Ishikawa (cell line): Measurements from ENCODE around the gene KRT24.

Experiments used
- RAD21 ChIP-seq: IDR thresholded peaks from 2 replicates; pipeline ENCODE4 v1.6.1; 2012; ENCODE audit warnings: low read depth
- TF ChIP-seq, protein P1 (sequence below): IDR thresholded peaks from 2 replicates; pipeline ENCODE4 v1.6.1; 2012; ENCODE audit warnings: low read depth, mild to moderate bottlenecking
- TF ChIP-seq, protein P2 (sequence below): IDR thresholded peaks from 2 replicates; pipeline ENCODE4 v1.6.1; 2012

- TF ChIP-seq, protein P1, sequence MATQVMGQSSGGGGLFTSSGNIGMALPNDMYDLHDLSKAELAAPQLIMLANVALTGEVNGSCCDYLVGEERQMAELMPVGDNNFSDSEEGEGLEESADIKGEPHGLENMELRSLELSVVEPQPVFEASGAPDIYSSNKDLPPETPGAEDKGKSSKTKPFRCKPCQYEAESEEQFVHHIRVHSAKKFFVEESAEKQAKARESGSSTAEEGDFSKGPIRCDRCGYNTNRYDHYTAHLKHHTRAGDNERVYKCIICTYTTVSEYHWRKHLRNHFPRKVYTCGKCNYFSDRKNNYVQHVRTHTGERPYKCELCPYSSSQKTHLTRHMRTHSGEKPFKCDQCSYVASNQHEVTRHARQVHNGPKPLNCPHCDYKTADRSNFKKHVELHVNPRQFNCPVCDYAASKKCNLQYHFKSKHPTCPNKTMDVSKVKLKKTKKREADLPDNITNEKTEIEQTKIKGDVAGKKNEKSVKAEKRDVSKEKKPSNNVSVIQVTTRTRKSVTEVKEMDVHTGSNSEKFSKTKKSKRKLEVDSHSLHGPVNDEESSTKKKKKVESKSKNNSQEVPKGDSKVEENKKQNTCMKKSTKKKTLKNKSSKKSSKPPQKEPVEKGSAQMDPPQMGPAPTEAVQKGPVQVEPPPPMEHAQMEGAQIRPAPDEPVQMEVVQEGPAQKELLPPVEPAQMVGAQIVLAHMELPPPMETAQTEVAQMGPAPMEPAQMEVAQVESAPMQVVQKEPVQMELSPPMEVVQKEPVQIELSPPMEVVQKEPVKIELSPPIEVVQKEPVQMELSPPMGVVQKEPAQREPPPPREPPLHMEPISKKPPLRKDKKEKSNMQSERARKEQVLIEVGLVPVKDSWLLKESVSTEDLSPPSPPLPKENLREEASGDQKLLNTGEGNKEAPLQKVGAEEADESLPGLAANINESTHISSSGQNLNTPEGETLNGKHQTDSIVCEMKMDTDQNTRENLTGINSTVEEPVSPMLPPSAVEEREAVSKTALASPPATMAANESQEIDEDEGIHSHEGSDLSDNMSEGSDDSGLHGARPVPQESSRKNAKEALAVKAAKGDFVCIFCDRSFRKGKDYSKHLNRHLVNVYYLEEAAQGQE: no peak
- TF ChIP-seq, protein P2, sequence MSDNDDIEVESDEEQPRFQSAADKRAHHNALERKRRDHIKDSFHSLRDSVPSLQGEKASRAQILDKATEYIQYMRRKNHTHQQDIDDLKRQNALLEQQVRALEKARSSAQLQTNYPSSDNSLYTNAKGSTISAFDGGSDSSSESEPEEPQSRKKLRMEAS: no peak
- TF ChIP-seq RAD21: no peak
Observed at GRCh38 chr17:40672654-40673053, 30.9 kb downstream of the KRT24 start.
